ENCODE measurements around the gene DAAM2.
A peak's percentile ranks its signal among the peaks of the same experiment; 100 is the strongest.

The DAAM2 gene

DNA sequence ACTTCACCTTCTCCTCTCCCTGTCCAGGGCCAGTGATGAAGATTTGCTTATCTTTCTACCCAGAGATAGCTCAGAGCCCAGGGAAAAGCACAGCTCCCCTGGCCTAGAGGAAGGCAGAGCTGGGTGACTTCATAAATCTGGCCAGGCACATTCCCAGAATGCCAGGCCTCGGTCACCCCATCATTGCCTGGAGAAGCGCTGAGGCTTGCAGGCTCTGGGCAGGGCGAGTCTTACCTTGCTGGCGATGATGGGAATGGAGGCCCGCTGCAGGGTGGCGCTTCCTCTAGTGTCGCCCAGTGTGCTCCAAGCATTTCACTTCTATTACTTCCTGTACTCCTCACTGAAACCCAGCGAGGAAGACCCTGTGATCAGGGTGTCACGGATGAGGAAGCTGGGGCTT, 60.1 kb downstream of the DAAM2 start:
- DNase-seq = no peak
- TF ChIP-seq POLR2A (IDR thresholded peaks at IDR 0.05; ENCODE audit: low read length) = no peak
- no peak for TF ChIP-seq GATA1 (IDR thresholded peaks at IDR 0.05; ENCODE audit: low read depth, low read length)

DNA sequence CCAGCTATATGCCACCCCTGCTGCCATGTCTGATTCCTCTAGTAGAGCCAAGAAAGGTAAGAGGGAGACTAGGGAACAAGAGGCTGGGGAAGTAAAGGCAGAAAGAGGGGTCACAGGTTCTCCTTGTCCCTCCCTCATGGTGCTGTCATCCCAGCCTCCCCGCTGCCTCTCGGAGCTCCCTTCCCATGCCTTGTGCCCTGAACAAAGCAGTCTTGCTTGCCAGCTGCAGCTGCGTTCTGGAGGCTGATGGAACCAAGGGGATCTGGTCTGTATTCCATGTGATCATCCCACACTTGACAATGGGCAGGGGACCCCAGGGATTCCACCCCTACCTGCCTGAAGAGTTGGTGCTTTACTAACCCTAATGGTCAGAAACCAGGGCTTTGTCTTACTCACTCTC, 61.4 kb downstream of the DAAM2 start:
- no peak for DNase-seq

DNA sequence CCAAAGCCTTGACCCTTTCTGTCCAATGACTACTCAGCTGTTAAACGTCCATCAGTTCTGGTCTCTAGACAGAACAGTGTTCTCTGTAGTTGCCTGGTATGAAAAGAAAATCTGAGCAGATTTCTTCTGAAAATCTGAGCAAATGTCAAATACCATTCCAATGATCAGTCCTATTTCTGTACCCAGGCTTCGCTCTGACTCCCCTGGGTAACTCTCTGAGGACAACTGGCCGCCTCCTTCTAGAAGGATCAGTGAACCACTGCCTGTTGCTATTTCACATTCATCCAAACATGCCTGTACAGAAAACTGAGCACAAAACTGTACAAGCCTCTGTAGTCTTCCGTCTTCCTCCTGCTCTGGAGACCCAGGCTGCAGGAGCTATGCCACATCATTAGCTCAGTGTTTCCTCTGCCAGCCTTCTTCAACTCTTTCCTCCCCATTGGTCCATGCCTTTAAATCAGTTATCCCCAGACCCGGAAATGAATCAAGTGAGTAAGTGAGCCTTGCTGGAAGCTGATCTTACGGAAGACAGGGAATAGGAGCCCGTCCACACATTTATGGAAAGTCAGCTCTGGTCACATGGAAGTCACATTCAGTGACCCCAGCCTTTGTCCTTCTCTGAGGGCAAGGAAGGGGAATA, 63.3 kb downstream of the DAAM2 start:
- no peak for DNase-seq
- TF ChIP-seq GATA1 (IDR thresholded peaks at IDR 0.05; ENCODE audit: low read depth, low read length) (no peak), POLR2A (IDR thresholded peaks at IDR 0.05; ENCODE audit: low read length) (no peak)

More for the DNA sequence above, 61.4 kb downstream of the DAAM2 start:
- no peak for TF ChIP-seq GATA1 (IDR thresholded peaks at IDR 0.05; ENCODE audit: low read depth, low read length)
- no peak for TF ChIP-seq POLR2A (IDR thresholded peaks at IDR 0.05; ENCODE audit: low read length)

DNA sequence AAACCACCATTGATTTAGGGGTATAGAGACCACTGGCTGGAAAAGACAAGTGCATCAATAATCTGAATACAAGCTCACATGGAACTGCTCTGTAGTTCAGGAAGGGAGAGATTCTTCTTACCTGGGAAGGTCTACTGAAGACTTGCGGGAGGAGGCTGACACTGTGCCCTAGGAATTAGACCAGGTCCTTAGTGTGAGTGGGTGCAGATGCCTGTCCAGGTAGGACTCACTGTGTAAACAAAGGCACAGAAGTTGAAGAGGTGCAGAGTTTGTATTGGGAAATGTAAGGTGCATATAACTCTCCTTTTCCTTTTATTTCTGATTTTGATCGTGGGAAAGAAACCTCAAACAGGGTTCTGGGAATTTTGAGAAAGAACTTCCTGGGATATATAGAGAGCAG, 66.8 kb downstream of the DAAM2 start:
- no peak for DNase-seq
- TF ChIP-seq POLR2A (IDR thresholded peaks at IDR 0.05; ENCODE audit: low read length) (no peak), GATA1 (IDR thresholded peaks at IDR 0.05; ENCODE audit: low read depth, low read length) (no peak)

DNA sequence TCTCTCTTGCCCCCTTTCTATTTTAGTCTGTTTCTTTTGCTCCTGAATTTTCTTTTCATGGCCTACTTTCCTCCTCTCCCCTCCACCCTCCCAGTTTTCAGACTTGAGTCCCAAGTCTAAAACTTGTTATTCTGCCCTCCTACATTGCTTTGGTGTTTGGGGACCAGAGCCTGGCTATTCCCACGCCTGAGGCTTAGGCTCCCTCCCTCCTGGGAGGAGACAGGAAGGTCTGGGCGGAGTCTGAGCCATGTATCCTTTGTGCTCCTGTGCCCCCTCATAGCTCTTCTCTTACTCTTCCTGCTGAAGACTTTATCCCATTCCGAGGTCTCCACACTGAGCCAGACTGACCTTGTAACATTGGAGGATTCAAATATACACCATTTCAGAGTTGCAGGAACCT, 69.5 kb downstream of the DAAM2 start:
- no peak for DNase-seq

DNA sequence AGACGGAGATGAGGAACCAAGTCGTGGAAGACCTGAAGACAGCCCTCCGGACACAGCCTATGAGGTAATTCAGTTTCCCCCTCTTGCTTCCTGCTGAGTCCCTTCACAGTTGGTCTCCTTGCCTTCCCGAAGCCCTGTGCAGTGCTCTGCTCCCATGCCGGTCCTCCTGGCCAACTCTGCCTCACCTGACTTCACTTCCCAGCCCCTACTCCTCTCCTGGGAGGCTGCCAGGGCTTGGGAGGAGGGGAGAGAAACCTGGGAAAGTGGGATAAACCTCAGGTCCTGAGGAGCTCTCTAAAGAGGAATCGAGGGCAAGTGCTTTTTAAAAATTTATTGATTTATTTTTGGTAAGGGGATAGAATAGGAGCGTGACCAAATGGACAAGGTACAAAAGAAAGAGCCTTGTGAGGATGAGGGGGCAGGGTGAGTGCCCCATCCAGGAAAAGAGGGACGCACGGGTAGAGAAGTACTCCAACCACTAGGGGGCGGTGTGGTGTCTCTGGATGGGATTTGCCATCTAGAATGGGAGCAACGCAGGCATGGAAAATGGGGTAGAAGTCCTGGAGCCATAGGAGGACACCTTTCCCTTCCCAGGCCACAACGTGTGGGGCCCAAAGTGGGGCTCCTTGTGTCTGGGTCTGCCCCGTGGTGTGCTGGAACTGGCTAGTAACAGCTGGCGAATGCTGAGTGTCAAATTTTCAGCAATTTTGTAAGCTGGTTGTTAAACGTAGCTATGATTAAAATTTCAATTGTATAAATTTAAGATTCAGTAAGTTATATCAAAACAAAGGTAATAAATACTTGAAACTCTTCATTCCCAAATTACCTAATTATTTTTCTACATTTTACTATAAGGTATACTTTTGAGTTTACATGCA, 73.1 kb downstream of the DAAM2 start:
- DNase-seq = peak; percentile 43 to 72
- TF ChIP-seq POLR2A (IDR thresholded peaks at IDR 0.05; ENCODE audit: low read length) (no peak), GATA1 (IDR thresholded peaks at IDR 0.05; ENCODE audit: low read depth, low read length) (no peak)

More for the DNA sequence above, 69.5 kb downstream of the DAAM2 start:
- TF ChIP-seq GATA1 (IDR thresholded peaks at IDR 0.05; ENCODE audit: low read depth, low read length) = no peak
- TF ChIP-seq POLR2A (IDR thresholded peaks at IDR 0.05; ENCODE audit: low read length) = no peak

DNA sequence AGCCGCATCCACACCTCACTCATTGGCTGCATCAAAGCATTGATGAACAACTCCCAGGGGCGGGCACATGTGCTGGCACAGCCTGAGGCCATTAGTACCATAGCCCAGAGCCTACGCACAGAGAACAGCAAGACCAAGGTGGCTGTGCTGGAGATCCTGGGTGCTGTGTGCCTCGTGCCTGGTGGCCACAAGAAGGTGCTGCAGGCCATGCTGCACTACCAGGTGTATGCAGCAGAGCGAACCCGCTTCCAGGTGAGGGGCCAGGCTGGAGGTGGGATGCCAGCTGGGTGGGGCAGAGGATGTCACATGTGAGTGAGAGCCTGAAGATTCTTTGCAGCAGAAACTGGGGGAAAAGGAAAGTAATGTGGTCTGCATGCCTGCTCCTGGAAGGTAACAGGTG, 75.4 kb downstream of the DAAM2 start:
- DNase-seq = no peak
- TF ChIP-seq GATA1 (IDR thresholded peaks at IDR 0.05; ENCODE audit: low read depth, low read length) = no peak
- TF ChIP-seq POLR2A (IDR thresholded peaks at IDR 0.05; ENCODE audit: low read length) = no peak

DNA sequence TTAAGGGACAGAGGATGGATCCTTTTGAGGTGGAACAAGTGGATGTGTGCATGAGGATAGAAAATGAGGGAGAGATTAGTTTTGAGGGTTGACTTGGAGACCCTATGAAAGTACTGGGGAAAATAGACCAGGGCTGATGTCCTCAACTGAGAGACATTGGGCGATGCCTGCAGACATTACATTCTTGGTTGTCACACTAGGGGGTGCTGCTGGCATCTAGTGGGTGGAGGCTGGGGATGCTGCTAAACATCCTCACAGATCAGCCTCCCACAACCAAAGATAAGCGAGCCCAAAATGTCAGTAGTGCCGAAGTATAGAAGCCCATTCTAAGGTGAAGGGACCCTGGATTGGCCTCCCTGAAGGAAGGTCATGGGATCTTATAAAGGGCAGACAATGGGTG, 78.8 kb downstream of the DAAM2 start:
- DNase-seq = peak in 1 of 2 experiments; percentile 4
- TF ChIP-seq POLR2A (IDR thresholded peaks at IDR 0.05; ENCODE audit: low read length) (no peak), GATA1 (IDR thresholded peaks at IDR 0.05; ENCODE audit: low read depth, low read length) (no peak)

DNA sequence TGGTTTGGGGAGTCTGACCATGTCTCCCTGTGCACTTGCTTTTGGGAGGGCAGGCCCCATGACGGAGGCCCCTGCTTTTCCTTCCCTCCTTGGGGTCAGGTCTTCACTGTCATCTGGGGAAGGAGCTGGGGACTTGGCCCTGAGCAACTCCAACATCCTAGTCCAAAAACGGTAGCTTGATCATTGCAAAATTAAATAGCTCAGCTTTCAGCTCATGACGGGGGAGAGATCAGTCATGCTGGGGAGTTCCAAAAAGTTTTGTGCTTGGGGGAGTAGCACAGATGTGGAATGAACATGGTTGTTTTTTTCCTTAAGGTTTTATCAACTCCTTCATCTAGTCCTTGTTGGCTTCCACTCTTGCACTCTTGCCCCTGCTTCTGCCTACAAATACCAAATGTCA, 81.3 kb downstream of the DAAM2 start:
- TF ChIP-seq GATA1 (IDR thresholded peaks at IDR 0.05; ENCODE audit: low read depth, low read length) = no peak
- no peak for TF ChIP-seq POLR2A (IDR thresholded peaks at IDR 0.05; ENCODE audit: low read length)
- no peak for DNase-seq

DNA sequence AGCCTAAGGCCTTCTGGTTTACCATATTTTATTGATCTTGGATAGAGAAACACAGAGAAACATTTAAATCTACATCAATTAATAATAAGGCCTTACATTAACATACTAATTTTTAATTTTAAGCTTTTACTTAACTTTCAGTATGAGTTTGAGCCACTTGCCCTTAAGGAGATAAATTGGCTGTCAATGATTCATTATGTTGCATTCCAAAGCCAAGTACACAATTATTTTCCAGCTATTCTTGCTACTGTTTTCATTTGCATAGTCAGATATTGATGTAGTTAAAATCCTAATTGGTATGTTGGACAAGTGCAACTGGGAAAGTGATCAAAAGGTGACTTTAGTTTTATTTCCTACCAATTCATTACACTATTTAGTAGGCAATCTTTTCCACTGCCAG, 83.9 kb downstream of the DAAM2 start:
- no peak for DNase-seq
- TF ChIP-seq GATA1 (IDR thresholded peaks at IDR 0.05; ENCODE audit: low read depth, low read length) (no peak), POLR2A (IDR thresholded peaks at IDR 0.05; ENCODE audit: low read length) (no peak)

DNA sequence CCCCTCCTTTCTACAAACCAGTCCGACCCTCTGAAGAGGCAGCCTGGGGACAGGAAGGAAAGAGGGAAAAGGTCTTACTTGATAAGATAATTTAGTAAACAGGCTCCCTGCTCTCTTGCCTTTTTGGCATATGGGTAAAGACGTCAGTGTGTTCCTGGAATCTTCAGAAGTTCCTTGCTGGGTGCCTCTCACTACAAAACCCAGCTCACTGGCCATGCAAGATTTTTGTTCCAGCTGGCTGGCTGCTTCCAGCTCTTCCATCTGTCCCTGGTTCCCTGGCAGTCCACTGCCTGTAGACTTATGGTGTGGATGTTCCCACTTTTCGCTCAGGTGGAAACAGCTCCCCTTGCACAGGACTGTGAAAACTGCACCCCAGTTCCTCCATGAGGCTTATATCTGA, 84.7 kb downstream of the DAAM2 start:
- no peak for DNase-seq
- TF ChIP-seq POLR2A (IDR thresholded peaks at IDR 0.05; ENCODE audit: low read length) (no peak), GATA1 (IDR thresholded peaks at IDR 0.05; ENCODE audit: low read depth, low read length) (no peak)

DNA sequence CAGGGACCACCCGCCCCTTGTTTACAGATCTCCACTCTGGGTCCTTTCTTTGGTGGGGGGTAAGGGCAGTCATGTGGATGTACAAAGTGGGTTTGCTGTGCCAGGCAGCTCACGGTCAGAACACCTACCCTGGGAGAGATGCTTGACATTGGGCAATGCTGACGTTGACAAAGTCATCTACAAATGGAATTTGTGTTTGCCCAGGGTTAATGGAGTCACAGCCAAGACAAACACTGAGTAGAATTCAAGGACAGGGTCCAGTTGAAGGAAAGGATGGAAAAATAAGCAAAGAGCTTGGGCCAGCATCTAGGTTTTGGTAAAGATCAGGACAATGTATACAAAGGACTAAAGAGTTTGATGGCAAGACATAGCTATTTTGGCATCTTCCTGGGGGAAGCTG, 87.4 kb downstream of the DAAM2 start:
- no peak for DNase-seq
- TF ChIP-seq GATA1 (IDR thresholded peaks at IDR 0.05; ENCODE audit: low read depth, low read length) (no peak), POLR2A (IDR thresholded peaks at IDR 0.05; ENCODE audit: low read length) (no peak)

DNA sequence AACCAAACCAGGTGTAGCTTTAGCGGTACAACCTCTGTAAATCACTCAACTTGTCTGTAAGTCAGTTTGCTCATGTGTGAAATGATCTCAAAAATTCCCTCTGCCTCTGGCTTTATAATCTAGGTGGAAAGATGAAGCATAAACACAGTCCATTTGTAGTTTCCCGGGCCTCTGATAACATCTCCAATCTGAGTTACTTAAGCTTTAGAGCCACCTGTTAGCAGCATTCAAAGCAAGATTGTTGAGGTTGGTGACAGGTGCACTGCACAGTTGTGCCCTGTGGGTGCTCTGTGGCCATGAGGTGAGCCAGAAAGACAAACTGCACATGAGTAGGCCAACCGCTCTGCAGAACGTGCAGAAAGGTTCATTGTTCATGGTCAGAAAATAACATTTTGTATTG, 88.4 kb downstream of the DAAM2 start:
- no peak for DNase-seq
- TF ChIP-seq POLR2A (IDR thresholded peaks at IDR 0.05; ENCODE audit: low read length) = no peak
- no peak for TF ChIP-seq GATA1 (IDR thresholded peaks at IDR 0.05; ENCODE audit: low read depth, low read length)

DNA sequence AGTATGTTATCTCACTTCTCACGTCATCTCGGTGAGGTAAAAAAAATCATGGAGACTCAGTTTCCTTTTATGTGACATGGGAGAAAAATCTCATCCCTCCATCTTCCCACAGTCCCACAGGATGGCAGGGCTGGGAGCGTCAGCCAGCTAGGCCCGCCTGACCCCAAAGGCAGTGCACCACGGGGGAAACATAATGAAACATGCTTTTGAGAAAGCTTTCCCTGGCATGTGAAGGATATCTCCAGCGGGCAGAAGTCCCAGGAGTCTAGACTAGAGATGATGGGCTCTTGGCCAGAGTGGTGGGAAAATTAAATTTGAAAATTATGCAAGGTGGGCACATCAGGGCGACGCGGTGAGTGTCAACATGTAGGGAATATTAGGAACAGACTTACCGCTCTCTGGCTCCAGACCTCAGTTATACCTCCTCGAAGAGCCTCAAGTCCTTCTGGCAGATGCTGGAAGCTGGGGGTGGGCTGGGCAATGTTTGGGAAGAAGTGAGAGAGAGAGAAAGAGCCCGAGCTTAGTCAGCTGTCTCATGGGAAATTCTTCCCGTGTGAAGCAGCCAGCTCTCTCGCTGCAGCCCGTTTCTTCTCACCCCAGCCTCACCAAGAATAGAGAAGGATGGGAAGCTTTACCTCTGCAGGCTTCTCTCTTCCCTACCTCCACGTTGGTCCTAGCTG, 89.8 kb downstream of the DAAM2 start:
- DNase-seq = no peak
- TF ChIP-seq GATA1 (IDR thresholded peaks at IDR 0.05; ENCODE audit: low read depth, low read length) (no peak), POLR2A (IDR thresholded peaks at IDR 0.05; ENCODE audit: low read length) (no peak)
